VCaP (cell line): ENCODE data around the gene GRM7.

Experiments used
- H3K27ac ChIP-seq: fragments of 450-650 bp; 2 replicates; pipeline ENCODE4 v1.5.1; 2017
- CTCF ChIP-seq: fragments of 450-650 bp; conservative IDR thresholded peaks from 2 replicates; pipeline ENCODE4 v1.5.1; 2017; ENCODE audit warnings: mild to moderate bottlenecking, moderate library complexity

The GRM7 gene

GRCh38 chr3:7684182-7684715, 823.3 kb downstream of the GRM7 start:
- TF ChIP-seq CTCF: no peak
- H3K27ac ChIP-seq: no peak overlapping the region

- TF ChIP-seq CTCF: no peak
- H3K27ac ChIP-seq: peak overlapping the region; percentile 64
Observed at GRCh38 chr3:7687428-7688147, 826.7 kb downstream of the GRM7 start.

- no peak for TF ChIP-seq CTCF
- H3K27ac ChIP-seq: no peak overlapping the region
Observed at GRCh38 chr3:7692866-7693265, 832.0 kb downstream of the GRM7 start.

GRCh38 chr3:7693976-7694375, 833.1 kb downstream of the GRM7 start:
- no peak for TF ChIP-seq CTCF
- H3K27ac ChIP-seq: no peak overlapping the region

GRCh38 chr3:7695049-7695448, 834.1 kb downstream of the GRM7 start:
- H3K27ac ChIP-seq: no peak overlapping the region
- no peak for TF ChIP-seq CTCF

GRCh38 chr3:7696320-7696719, 835.4 kb downstream of the GRM7 start:
- no peak for TF ChIP-seq CTCF
- no peak overlapping the region for H3K27ac ChIP-seq

GRCh38 chr3:7697548-7697947, 836.6 kb downstream of the GRM7 start:
- no peak overlapping the region for H3K27ac ChIP-seq
- TF ChIP-seq CTCF: no peak
